Measurements from ENCODE around the gene NME9. TPM values are rescaled to one million over a fixed set of nuclear protein-coding genes. Genes with fewer than 3 reads are reported as not detected.

Gene NME9
- total and polyA plus RNA-seq, 8 donors, result 0.47 to 3.5 (median 0.85) TPM

DNA sequence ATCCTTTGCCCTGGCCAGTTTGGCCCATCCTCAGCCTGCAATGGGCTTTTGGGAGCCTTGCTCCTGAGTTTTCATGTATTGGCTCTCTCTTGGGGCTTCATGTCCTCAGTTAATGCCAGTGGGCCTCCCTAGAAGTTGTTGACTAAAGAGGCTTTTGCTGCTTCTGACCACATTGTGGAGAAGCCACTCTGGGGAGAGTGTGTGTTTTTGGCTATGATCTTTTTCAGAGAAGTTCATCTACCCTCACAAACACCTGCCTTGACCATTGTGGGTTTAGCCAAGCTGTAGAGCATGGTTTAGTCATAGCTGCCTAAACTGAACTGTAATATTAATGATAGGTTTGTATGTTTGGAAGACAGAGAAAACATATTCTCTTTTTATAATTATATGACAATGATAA lies 24.7 kb upstream of the NME9 start:
- no peak for DNase-seq
- FAIRE-seq, result no peak
- intact Hi-C loops (cut with DNase I), result no loop called here
- Histone ChIP-seq H3K4me3 (no peak overlapping the region), H3K4me1 (no peaks in the 10 kb centered on the region), H3K27ac (no peak overlapping the region), H3K36me3 (no peaks in the 10 kb centered on the region), H3K9me3 (no peaks in the 10 kb centered on the region), H3K27me3 (no peaks in the 10 kb centered on the region)
- no peak for ATAC-seq
- TF ChIP-seq, protein P1, sequence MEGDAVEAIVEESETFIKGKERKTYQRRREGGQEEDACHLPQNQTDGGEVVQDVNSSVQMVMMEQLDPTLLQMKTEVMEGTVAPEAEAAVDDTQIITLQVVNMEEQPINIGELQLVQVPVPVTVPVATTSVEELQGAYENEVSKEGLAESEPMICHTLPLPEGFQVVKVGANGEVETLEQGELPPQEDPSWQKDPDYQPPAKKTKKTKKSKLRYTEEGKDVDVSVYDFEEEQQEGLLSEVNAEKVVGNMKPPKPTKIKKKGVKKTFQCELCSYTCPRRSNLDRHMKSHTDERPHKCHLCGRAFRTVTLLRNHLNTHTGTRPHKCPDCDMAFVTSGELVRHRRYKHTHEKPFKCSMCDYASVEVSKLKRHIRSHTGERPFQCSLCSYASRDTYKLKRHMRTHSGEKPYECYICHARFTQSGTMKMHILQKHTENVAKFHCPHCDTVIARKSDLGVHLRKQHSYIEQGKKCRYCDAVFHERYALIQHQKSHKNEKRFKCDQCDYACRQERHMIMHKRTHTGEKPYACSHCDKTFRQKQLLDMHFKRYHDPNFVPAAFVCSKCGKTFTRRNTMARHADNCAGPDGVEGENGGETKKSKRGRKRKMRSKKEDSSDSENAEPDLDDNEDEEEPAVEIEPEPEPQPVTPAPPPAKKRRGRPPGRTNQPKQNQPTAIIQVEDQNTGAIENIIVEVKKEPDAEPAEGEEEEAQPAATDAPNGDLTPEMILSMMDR (IDR thresholded peaks at IDR 0.05), result no peak

DNA sequence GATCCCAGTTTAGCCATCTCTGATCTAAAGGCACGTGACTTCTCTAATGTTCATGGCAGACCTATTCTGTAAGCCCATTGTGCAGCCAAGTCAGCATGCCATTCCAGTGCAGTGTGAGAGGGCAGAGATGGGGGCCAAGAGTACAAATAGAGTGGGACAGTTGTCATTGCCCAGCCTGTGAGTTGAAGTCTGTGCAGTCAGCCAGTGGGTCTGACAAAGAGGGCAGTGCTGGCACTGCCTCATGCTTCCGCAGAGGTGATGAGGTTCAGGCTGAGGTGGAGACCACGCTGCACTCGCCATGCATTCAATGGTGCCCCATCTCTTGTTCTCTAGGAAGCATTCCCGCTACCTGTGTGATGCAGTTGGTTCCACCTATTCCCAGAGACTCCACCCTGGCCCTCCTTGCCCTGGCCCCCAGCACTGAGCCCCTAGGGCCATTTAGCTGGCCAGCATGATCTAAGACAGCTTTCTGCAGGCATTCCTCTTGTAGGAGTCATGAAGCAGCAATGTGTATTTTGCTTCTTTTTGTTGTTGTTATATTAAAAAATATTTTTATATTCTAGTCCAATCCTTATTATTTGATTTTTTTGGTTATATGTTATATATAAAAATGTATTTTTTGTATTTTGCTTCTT lies 22.4 kb upstream of the NME9 start:
- 95 to 99% methylated on average over 5 of the region's 5 CpGs for WGBS, 2 donors
- Histone ChIP-seq H3K27me3 (no peaks in the 10 kb centered on the region), H3K27ac (no peak overlapping the region), H3K9me3 (no peaks in the 10 kb centered on the region), H3K36me3 (no peaks in the 10 kb centered on the region), H3K4me3 (no peak overlapping the region), H3K4me1 (peaks cover 0 to 3% (median 0%) of the 10 kb centered on the region in 3 donors)
- TF ChIP-seq, protein P1 (IDR thresholded peaks at IDR 0.05), result no peak
- ATAC-seq, result no peak
- DNase-seq, result no peak
- no peak for FAIRE-seq
- intact Hi-C loops (cut with DNase I), result no loop called here

DNA sequence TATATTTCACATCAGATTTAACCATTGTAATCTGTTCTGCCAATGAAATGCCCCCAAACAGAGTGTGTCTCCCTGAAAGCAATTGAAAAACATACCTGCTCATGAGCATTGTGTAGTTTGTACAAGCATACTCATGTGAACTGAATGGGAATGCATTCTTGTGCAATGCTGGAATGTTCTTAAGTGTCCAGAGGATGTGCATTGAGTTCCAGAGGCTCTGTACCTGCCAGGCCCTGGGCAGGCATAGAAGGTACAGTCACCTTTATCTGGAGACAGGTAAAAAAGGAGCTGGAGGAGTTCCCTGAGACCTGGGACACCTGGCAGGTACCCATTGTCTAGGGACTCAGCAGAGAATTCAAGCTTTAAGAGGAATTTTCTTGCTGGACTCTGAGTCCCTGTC lies 21.5 kb upstream of the NME9 start:
- ATAC-seq (no peak), DNase-seq (no peak), FAIRE-seq (no peak)
- Histone ChIP-seq H3K4me1 (peaks cover 0 to 3% (median 0%) of the 10 kb centered on the region in 3 donors), H3K27me3 (no peaks in the 10 kb centered on the region), H3K27ac (no peak overlapping the region), H3K9me3 (no peaks in the 10 kb centered on the region), H3K4me3 (no peak overlapping the region), H3K36me3 (no peaks in the 10 kb centered on the region)
- TF ChIP-seq, protein P1 (IDR thresholded peaks at IDR 0.05), result no peak
- intact Hi-C loops (cut with DNase I), result no loop called here

DNA sequence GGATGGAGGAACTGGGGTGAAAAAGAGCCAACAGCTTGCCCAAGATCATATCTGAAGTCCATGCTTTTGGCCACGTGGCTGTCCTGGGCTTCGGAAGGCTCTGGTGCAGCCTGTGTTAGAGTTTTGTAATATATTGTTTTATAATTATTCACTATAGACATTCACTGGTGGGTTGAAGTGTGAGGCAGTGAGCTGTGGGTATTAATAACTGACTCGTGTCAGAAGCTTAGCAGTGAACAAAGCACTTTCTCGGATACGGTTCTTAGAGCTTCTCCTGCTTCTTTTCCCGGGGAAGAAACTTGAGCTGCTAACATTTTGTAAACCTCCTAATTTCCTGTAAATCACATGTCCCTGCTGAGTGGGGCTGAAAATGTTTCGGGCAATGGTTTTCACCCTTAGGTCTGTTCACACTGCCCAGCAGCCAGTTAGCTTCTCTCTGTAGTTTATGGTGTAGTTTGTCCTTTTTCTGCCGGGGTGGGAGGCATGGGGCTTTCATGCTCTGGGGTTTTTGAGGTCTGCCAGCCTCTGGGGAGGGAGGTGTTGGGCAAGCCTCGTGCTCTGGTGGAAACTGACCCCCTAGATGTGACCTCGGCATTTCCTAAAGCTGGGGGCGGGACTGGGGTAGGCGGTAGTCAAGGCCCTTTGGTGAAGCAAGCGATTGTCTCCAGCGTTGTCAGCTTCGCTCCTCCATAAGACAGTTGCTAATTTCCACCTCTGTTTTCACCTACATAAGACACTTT lies 20.4 kb upstream of the NME9 start:
- Histone ChIP-seq H3K27ac (no peak overlapping the region), H3K36me3 (no peaks in the 10 kb centered on the region), H3K27me3 (no peaks in the 10 kb centered on the region), H3K9me3 (no peaks in the 10 kb centered on the region), H3K4me3 (peak overlapping the region in 2 of 4 donors; percentile 81 to 88), H3K4me1 (peaks cover 0 to 3% (median 0%) of the 10 kb centered on the region in 3 donors)
- DNase-seq, result no peak
- intact Hi-C loops (cut with DNase I), result no loop called here
- no peak for FAIRE-seq
- 55 to 57% methylated on average over 15 of the region's 15 CpGs for WGBS, 2 donors
- TF ChIP-seq, protein P1 (IDR thresholded peaks at IDR 0.05), result no peak
- ATAC-seq, result no peak
